ENCODE data around the gene PRRC2A. TPM values are rescaled to one million over a fixed set of nuclear protein-coding genes. Genes with fewer than 3 reads are reported as not detected.

Gene PRRC2A
- total RNA-seq, 1 experiment from 2014 or later: 509 TPM

- H3K9me3 Mint-ChIP-seq (ENCODE audit: low read depth, unreplicated experiment): no peaks in the 10 kb centered on the region
- CTCF ChIA-PET: no interaction called here
- intact Hi-C loops (cut with micrococcal nuclease; ENCODE audit: unreplicated experiment): no loop called here
- H3K4me1 Mint-ChIP-seq (ENCODE audit: low read depth, unreplicated experiment): no peaks in the 10 kb centered on the region
- peaks cover 90% of the 10 kb centered on the region for H3K36me3 Mint-ChIP-seq (ENCODE audit: insufficient read depth, unreplicated experiment)
- no peaks in the 10 kb centered on the region for H3K27me3 Mint-ChIP-seq (ENCODE audit: unreplicated experiment)
- no TSS peak for BruUV-seq (replicated peaks)
- TF ChIP-seq CTCF (IDR thresholded peaks at IDR 0.05; ENCODE audit: unreplicated experiment): no peak
- H3K4me3 Mint-ChIP-seq (ENCODE audit: low read depth, unreplicated experiment): no peak overlapping the region
- H3K27ac Mint-ChIP-seq (ENCODE audit: unreplicated experiment): no peak overlapping the region
- no peak for DNase-seq
These were observed 20.9 kb downstream of the PRRC2A start for GRCh38 chr6:31641370-31641769.

GRCh38 chr6:31642798-31643570, 22.5 kb downstream of the PRRC2A start:
- H3K9me3 Mint-ChIP-seq (ENCODE audit: low read depth, unreplicated experiment): no peaks in the 10 kb centered on the region
- no TSS peak for BruUV-seq (replicated peaks)
- H3K4me1 Mint-ChIP-seq (ENCODE audit: low read depth, unreplicated experiment): no peaks in the 10 kb centered on the region
- H3K27ac Mint-ChIP-seq (ENCODE audit: unreplicated experiment): no peak overlapping the region
- intact Hi-C loops (cut with micrococcal nuclease; ENCODE audit: unreplicated experiment): no loop called here
- peaks cover 90% of the 10 kb centered on the region for H3K36me3 Mint-ChIP-seq (ENCODE audit: insufficient read depth, unreplicated experiment)
- DNase-seq: no peak
- no peaks in the 10 kb centered on the region for H3K27me3 Mint-ChIP-seq (ENCODE audit: unreplicated experiment)
- no peak overlapping the region for H3K4me3 Mint-ChIP-seq (ENCODE audit: low read depth, unreplicated experiment)
- no peak for TF ChIP-seq CTCF (IDR thresholded peaks at IDR 0.05; ENCODE audit: unreplicated experiment)
- CTCF ChIA-PET: no interaction called here

- peaks cover 90% of the 10 kb centered on the region for H3K36me3 Mint-ChIP-seq (ENCODE audit: insufficient read depth, unreplicated experiment)
- no peaks in the 10 kb centered on the region for H3K9me3 Mint-ChIP-seq (ENCODE audit: low read depth, unreplicated experiment)
- intact Hi-C loops (cut with micrococcal nuclease; ENCODE audit: unreplicated experiment): no loop called here
- CTCF ChIA-PET: interaction anchor here (0.6 kb wide), 1 partner anchor 33 kb away, joined by 4 read pairs; no protein-coding TSS in a partner anchor
- no peak for TF ChIP-seq CTCF (IDR thresholded peaks at IDR 0.05; ENCODE audit: unreplicated experiment)
- H3K4me1 Mint-ChIP-seq (ENCODE audit: low read depth, unreplicated experiment): no peaks in the 10 kb centered on the region
- no peak overlapping the region for H3K4me3 Mint-ChIP-seq (ENCODE audit: low read depth, unreplicated experiment)
- no peak overlapping the region for H3K27ac Mint-ChIP-seq (ENCODE audit: unreplicated experiment)
- H3K27me3 Mint-ChIP-seq (ENCODE audit: unreplicated experiment): no peaks in the 10 kb centered on the region
- no peak for DNase-seq
- BruUV-seq (replicated peaks): no TSS peak
These were observed 23.4 kb downstream of the PRRC2A start for GRCh38 chr6:31643818-31644454.

- BruUV-seq (replicated peaks): no TSS peak
- peak overlapping the region; percentile 51 for H3K27ac Mint-ChIP-seq (ENCODE audit: unreplicated experiment)
- intact Hi-C loops (cut with micrococcal nuclease; ENCODE audit: unreplicated experiment): no loop called here
- no peaks in the 10 kb centered on the region for H3K27me3 Mint-ChIP-seq (ENCODE audit: unreplicated experiment)
- CTCF ChIA-PET: no interaction called here
- peaks cover 92% of the 10 kb centered on the region for H3K36me3 Mint-ChIP-seq (ENCODE audit: insufficient read depth, unreplicated experiment)
- H3K4me1 Mint-ChIP-seq (ENCODE audit: low read depth, unreplicated experiment): peaks cover 13% of the 10 kb centered on the region
- no peak overlapping the region for H3K4me3 Mint-ChIP-seq (ENCODE audit: low read depth, unreplicated experiment)
- H3K9me3 Mint-ChIP-seq (ENCODE audit: low read depth, unreplicated experiment): no peaks in the 10 kb centered on the region
- DNase-seq: no peak
- TF ChIP-seq CTCF (IDR thresholded peaks at IDR 0.05; ENCODE audit: unreplicated experiment): no peak
These were observed 24.8 kb downstream of the PRRC2A start for GRCh38 chr6:31645325-31645724.

All from Calu3 (cell line).